BLaER1 treated with 17β-estradiol and CSF1 and Interleukin-3, amounts not matched to agents 10 nM and 100 nM (cell line): ENCODE measurements around the gene STK32A.

Source experiments
- H3K27ac ChIP-seq, 11 experiments: shearing (Covaris generic); formaldehyde crosslinking; 2 replicates each; pipeline ENCODE4 v1.8.1; 2022
- H3K27me3 ChIP-seq, 11 experiments: shearing (Covaris generic); formaldehyde crosslinking; 2 replicates each; pipeline ENCODE4 v1.8.1; 2022
- H3K36me3 ChIP-seq, 11 experiments: shearing (Covaris generic); formaldehyde crosslinking; 2 replicates each; pipeline ENCODE4 v1.8.1; 2022
- H3K4me1 ChIP-seq, 10 experiments: shearing (Covaris generic); formaldehyde crosslinking; 2 replicates each; pipeline ENCODE4 v1.8.1; 2022
- H3K4me2 ChIP-seq, 11 experiments: shearing (Covaris generic); formaldehyde crosslinking; 2 replicates each; pipeline ENCODE4 v1.8.1; 2022
- H3K4me3 ChIP-seq, 10 experiments: shearing (Covaris generic); formaldehyde crosslinking; 2 replicates each; pipeline ENCODE4 v1.8.1; 2022
- H3K9ac ChIP-seq, 11 experiments: shearing (Covaris generic); formaldehyde crosslinking; 2 replicates each; pipeline ENCODE4 v1.8.1; 2022
- H3K9me3 ChIP-seq, 11 experiments: shearing (Covaris generic); formaldehyde crosslinking; replicated peaks in 1 of 11; 2 replicates each; pipeline ENCODE4 v1.8.1; 2022
- H4K20me1 ChIP-seq, 11 experiments: shearing (Covaris generic); formaldehyde crosslinking; 2 replicates each; pipeline ENCODE4 v1.8.1; 2022
- Cebpa-rat ChIP-seq, 11 experiments: shearing (Covaris generic); IDR thresholded peaks; 2 replicates each; pipeline ENCODE4 v1.8.1; 2022

STK32A gene

DNA sequence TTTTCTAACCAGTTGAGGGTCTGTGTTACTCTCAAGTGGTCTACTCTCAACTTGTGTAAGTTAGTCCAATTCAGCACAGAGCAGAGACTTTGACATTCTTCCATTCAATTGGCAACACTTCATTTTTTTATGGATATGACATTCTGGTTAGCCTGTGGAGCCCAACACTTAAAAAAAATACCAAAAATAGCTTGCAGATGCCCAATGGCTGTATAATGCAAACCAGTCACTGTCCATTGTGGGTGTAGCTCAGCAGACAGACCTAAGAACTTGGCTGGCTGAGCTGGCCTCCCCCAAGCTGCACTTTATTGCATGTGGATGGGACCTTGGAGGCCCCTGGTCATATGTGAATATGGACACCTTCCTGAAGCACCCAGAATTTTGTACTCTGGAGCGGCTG lies 171.8 kb downstream of the STK32A start:
- Histone ChIP-seq H3K4me1 (peaks cover 0 to 37% (median 17%) of the 10 kb centered on the region in 10 experiments; a peak in 16 of 20 replicates), H3K27ac (no peak overlapping the region), H3K4me2 (no peak overlapping the region), H3K9me3 (no peaks in the 10 kb centered on the region), H3K36me3 (no peaks in the 10 kb centered on the region), H3K27me3 (no peaks in the 10 kb centered on the region), H4K20me1 (no peaks in the 10 kb centered on the region), H3K9ac (no peak overlapping the region), H3K4me3 (no peak overlapping the region)
- TF ChIP-seq Cebpa-rat (IDR thresholded peaks at IDR 0.05), result no peak

- H3K27ac ChIP-seq, result no peak overlapping the region
- H4K20me1 ChIP-seq, result no peaks in the 10 kb centered on the region
- TF ChIP-seq Cebpa-rat (IDR thresholded peaks at IDR 0.05), result no peak
- no peak overlapping the region for H3K4me2 ChIP-seq
- H3K4me3 ChIP-seq, result no peak overlapping the region
- no peaks in the 10 kb centered on the region for H3K27me3 ChIP-seq
- H3K9ac ChIP-seq, result no peak overlapping the region
- no peaks in the 10 kb centered on the region for H3K36me3 ChIP-seq
- H3K4me1 ChIP-seq, result peaks cover 0 to 37% (median 17%) of the 10 kb centered on the region in 10 experiments; a peak in 16 of 20 replicates
- H3K9me3 ChIP-seq, result no peaks in the 10 kb centered on the region
Observed at GRCh38 chr5:147407094-147407681, 172.4 kb downstream of the STK32A start.

GRCh38 chr5:147408980-147409379 lies 174.2 kb downstream of the STK32A start:
- peaks cover 0 to 22% (median 10%) of the 10 kb centered on the region in 10 experiments; a peak in 16 of 20 replicates for H3K4me1 ChIP-seq
- no peak for TF ChIP-seq Cebpa-rat (IDR thresholded peaks at IDR 0.05)
- no peaks in the 10 kb centered on the region for H3K36me3 ChIP-seq
- H3K27ac ChIP-seq, result no peak overlapping the region
- H4K20me1 ChIP-seq, result no peaks in the 10 kb centered on the region
- H3K27me3 ChIP-seq, result no peaks in the 10 kb centered on the region
- no peak overlapping the region for H3K9ac ChIP-seq
- H3K4me3 ChIP-seq, result no peak overlapping the region
- H3K9me3 ChIP-seq, result no peaks in the 10 kb centered on the region
- no peak overlapping the region for H3K4me2 ChIP-seq

DNA sequence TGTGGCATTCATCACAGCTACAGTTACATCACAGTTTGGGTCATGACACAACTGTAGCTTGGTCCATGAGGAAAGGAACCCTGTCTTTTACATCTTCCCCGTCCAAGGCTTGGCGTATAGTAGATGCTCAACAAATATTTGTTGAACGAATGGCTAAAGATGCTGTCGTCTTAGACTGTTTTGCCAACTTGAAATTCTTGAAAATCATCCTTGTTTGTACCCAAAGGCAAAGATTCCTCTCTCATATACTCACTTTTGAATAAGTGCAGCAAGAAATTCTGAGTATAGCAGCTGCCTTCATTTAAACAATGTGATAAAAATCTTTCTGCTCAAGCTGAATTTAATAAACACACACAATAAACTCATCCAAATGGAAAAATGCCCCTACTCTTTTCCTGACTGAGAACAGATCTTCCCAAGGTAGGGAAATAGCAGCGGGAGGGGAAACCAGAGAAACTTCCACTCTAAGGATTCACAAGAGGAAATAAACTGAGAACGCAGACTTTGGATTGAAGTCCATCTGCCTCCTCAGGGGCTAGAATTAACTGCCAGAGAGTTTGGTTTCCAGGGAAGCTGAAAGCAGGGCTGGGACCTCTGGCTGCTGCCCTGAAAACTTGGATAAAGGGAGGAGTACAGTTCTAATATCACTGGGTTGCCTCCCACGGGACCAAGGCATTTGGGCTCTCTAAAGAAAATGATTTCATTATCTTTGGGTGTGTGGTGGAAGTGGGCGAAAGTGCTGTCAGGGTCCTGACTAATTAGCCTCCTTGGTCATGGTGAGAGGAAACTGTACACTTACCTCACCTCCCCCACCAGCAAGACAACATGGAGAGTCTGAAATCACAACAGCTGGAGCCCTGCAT lies 175.9 kb downstream of the STK32A start:
- TF ChIP-seq Cebpa-rat (IDR thresholded peaks at IDR 0.05), result no peak
- H3K27me3 ChIP-seq, result no peaks in the 10 kb centered on the region
- no peaks in the 10 kb centered on the region for H3K36me3 ChIP-seq
- H3K27ac ChIP-seq, result no peak overlapping the region
- no peaks in the 10 kb centered on the region for H4K20me1 ChIP-seq
- H3K4me1 ChIP-seq, result peaks cover 0 to 5% (median 0%) of the 10 kb centered on the region in 10 experiments; a peak in 5 of 20 replicates
- H3K4me2 ChIP-seq, result no peak overlapping the region
- no peaks in the 10 kb centered on the region for H3K9me3 ChIP-seq
- no peak overlapping the region for H3K4me3 ChIP-seq
- H3K9ac ChIP-seq, result no peak overlapping the region

DNA sequence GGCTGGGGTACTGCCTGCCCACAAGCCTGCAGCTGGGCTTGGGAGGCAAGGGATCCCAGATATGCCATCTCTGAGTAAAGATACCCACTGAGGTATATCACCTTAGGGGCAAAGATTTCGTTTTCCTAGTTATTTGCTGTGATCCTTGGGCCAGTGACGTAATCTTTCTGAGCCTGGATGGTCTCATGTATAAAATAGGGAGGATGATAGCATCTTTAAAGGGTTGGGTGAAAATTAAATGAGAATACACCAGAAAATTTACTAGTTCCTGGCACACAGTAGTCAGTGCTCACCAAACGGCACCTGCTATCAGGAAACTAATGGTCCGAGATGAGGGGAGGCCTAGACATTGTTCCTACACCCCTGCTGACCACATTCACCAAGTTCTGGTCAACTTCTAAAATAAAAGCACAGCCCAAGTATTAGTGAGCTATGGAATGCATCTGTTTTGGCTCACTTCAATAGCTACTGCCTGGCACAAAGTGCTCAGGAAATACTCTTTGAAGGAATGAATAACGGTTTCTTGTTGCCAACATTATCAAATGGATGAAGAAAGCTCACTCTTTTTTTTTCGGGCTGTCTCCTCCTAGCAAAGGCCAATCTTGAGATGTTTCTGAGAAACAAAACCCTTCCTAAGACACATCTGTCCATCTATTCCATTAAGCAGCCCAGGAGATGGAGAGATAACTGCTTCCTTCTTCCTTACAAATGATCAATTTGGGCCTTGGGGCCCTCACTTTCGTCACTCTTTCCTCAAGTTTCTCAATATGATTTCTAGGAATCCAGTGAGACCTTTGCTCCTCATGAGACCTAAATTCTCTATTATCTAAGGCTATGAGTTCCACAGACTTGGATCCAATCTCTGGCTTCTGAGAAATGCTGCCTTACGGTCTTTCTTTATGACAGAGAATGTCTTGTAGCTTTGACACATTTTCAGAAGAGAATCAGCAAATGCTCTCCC lies 176.8 kb downstream of the STK32A start:
- no peak overlapping the region for H3K9ac ChIP-seq
- no peaks in the 10 kb centered on the region for H4K20me1 ChIP-seq
- no peak overlapping the region for H3K4me3 ChIP-seq
- no peak for TF ChIP-seq Cebpa-rat (IDR thresholded peaks at IDR 0.05)
- H3K36me3 ChIP-seq, result no peaks in the 10 kb centered on the region
- H3K9me3 ChIP-seq, result no peaks in the 10 kb centered on the region
- H3K4me1 ChIP-seq, result no peaks in the 10 kb centered on the region
- H3K27me3 ChIP-seq, result no peaks in the 10 kb centered on the region
- no peak overlapping the region for H3K27ac ChIP-seq
- H3K4me2 ChIP-seq, result no peak overlapping the region

- Histone ChIP-seq H4K20me1 (no peaks in the 10 kb centered on the region), H3K27me3 (no peaks in the 10 kb centered on the region), H3K27ac (no peak overlapping the region), H3K36me3 (no peaks in the 10 kb centered on the region), H3K4me1 (no peaks in the 10 kb centered on the region), H3K4me2 (no peak overlapping the region), H3K9ac (no peak overlapping the region), H3K9me3 (no peaks in the 10 kb centered on the region), H3K4me3 (no peak overlapping the region)
- no peak for TF ChIP-seq Cebpa-rat (IDR thresholded peaks at IDR 0.05)
Observed at GRCh38 chr5:147412561-147412960, 177.7 kb downstream of the STK32A start.

DNA sequence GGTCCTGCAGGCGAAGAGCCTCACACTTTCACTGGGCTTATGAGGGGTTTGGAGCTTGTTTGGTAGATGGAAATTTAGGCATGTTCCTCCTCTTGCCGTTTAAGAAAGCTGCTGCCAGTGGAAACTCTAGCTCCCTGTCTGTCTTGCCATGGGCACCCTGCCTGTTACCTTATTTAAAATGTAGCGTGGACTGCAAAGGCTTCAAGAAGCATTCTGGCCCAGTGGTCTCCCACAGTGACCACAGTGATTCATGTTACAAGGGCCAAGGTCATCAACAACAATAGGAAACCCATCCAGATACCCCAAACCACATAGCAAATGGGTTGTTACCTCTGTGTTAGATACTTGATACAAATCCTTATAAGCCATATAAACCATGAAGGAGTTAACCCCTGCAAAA lies 178.4 kb downstream of the STK32A start:
- H3K4me2 ChIP-seq, result no peak overlapping the region
- no peaks in the 10 kb centered on the region for H3K36me3 ChIP-seq
- TF ChIP-seq Cebpa-rat (IDR thresholded peaks at IDR 0.05), result no peak
- no peak overlapping the region for H3K27ac ChIP-seq
- no peaks in the 10 kb centered on the region for H4K20me1 ChIP-seq
- no peak overlapping the region for H3K9ac ChIP-seq
- H3K4me3 ChIP-seq, result no peak overlapping the region
- H3K27me3 ChIP-seq, result no peaks in the 10 kb centered on the region
- no peaks in the 10 kb centered on the region for H3K9me3 ChIP-seq
- no peaks in the 10 kb centered on the region for H3K4me1 ChIP-seq

GRCh38 chr5:147415651-147416050 lies 180.8 kb downstream of the STK32A start:
- no peak overlapping the region for H3K4me2 ChIP-seq
- no peaks in the 10 kb centered on the region for H3K4me1 ChIP-seq
- no peaks in the 10 kb centered on the region for H3K9me3 ChIP-seq
- no peaks in the 10 kb centered on the region for H3K36me3 ChIP-seq
- no peaks in the 10 kb centered on the region for H4K20me1 ChIP-seq
- no peak for TF ChIP-seq Cebpa-rat (IDR thresholded peaks at IDR 0.05)
- no peak overlapping the region for H3K4me3 ChIP-seq
- no peak overlapping the region for H3K27ac ChIP-seq
- H3K27me3 ChIP-seq, result no peaks in the 10 kb centered on the region
- H3K9ac ChIP-seq, result no peak overlapping the region

DNA sequence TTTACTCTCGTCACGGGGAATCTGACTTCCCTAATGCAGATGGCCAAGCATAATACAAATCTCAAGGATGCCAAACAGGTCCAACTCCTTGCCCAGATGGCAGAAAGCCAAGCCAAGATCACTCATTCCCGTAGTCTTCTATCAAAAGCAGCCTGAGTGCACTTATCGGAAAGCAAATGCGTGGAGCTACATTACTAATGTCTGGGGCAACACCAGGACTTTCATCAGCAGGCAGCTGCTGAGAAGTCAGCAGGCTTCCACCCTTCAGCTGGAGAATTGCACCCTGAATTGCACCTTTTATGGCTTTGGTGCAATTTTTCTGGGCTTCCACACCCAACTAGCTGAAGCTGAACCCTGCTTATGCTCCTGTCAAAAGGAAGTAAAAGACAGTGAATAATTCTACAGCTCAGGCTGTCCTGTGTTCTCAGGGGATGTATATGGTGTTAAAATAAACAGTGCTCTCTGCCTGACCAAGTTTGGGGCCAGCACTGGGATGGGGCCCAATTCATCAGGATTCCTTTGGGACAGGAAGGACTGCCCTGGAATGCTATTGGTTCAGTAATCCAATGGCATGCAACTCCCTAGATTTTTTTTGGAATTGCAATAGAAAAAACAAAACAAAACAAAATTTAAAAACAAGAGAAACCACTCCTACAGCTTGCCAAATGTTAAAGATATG lies 182.4 kb downstream of the STK32A start:
- H3K4me1 ChIP-seq, result no peaks in the 10 kb centered on the region
- no peak overlapping the region for H3K4me3 ChIP-seq
- no peak overlapping the region for H3K9ac ChIP-seq
- H3K36me3 ChIP-seq, result no peaks in the 10 kb centered on the region
- TF ChIP-seq Cebpa-rat (IDR thresholded peaks at IDR 0.05), result no peak
- H3K9me3 ChIP-seq, result no peaks in the 10 kb centered on the region
- H3K27ac ChIP-seq, result no peak overlapping the region
- no peaks in the 10 kb centered on the region for H4K20me1 ChIP-seq
- no peaks in the 10 kb centered on the region for H3K27me3 ChIP-seq
- no peak overlapping the region for H3K4me2 ChIP-seq
